Measurements from ENCODE around the gene ACACA. TPM values are rescaled to one million over a fixed set of nuclear protein-coding genes. Genes with fewer than 3 reads are reported as not detected.

The ACACA gene
- total RNA-seq, 1 donor from 2014 or later, result 26.9 TPM

- intact Hi-C loops (cut with DNase I), result no loop called here
- DNase-seq (ENCODE audit: low spot score), result no peak
Observed at GRCh38 chr17:37121616-37122015, 285.0 kb downstream of the ACACA start.

GRCh38 chr17:37118366-37119137, 288.1 kb downstream of the ACACA start:
- no peak for DNase-seq (ENCODE audit: low spot score)
- intact Hi-C loops (cut with DNase I), result no loop called here

- intact Hi-C loops (cut with DNase I), result no loop called here
- no peak for DNase-seq (ENCODE audit: low spot score)
Observed at GRCh38 chr17:37117373-37118142, 289.1 kb downstream of the ACACA start.

- no peak for DNase-seq (ENCODE audit: low spot score)
- intact Hi-C loops (cut with DNase I), result no loop called here
Observed at GRCh38 chr17:37116671-37117185, 289.9 kb downstream of the ACACA start.

DNA sequence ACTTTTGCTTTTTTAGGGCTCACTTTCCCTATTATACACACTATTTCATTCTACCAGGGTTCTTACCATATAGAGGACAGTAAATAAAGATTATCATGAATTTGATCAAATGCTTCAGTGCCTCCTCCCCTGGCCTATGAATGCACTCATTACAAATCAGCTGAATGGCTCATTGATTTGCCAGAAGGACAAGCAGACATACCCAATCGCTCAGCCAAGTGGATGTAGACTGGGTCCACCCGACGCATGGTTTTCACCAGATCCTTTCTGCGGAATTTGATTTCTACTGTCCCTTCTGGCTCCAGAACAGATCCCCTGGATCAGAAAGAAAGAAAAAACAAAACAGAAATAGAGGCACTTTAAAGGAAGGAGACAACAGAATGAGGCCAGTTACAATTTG, 295.3 kb downstream of the ACACA start:
- intact Hi-C loops (cut with DNase I), result no loop called here
- DNase-seq (ENCODE audit: low spot score), result no peak

DNA sequence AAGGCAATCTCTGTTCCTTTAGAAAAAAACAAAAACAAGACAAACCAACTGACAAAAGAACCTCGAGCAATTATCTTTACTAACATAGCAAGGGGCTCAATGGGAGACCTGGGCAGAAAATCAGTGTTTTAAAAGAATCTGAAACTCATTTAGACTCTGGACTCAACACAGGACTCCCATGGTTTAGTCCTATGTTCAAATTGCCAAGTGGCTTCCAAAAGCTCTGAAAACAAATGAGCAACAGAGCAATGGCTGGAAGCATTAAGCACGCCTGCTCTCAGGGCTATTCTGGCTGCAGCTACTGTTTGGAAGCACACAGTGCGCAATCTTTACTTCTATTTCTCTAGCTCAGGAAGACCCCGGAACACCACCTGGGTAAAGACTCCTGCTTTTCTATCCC, 295.9 kb downstream of the ACACA start:
- intact Hi-C loops (cut with DNase I), result no loop called here
- DNase-seq (ENCODE audit: low spot score), result no peak

GRCh38 chr17:37109731-37110710, 296.6 kb downstream of the ACACA start:
- intact Hi-C loops (cut with DNase I), result no loop called here
- DNase-seq (ENCODE audit: low spot score), result no peak

- intact Hi-C loops (cut with DNase I), result no loop called here
Observed at GRCh38 chr17:37109106-37109505, 297.5 kb downstream of the ACACA start.

GRCh38 chr17:37107406-37108083, 299.1 kb downstream of the ACACA start:
- DNase-seq (ENCODE audit: low spot score), result peak; percentile 79
- intact Hi-C loops (cut with DNase I), result no loop called here

More at GRCh38 chr17:37109106-37109505, 297.5 kb downstream of the ACACA start:
- DNase-seq (ENCODE audit: low spot score), result no peak

DNA sequence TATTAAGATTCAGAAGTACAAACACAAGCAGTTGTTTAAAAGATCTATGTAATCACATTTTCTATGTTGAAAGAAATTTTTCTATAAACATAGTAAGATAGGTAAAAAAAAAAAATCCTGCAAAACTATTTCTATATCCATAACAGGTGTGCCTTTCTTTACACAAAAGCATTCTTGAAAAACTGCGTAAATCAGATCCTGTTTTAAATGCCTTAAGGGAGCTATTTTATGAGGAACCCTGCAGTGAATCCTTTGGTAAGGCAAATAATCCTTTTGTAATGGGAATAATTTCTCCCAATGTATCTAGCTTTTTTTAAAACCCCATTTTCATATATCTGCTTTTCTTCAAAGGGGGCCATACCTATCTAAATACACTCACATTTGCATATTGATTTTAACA, 300.6 kb downstream of the ACACA start:
- intact Hi-C loops (cut with DNase I), result no loop called here
- DNase-seq (ENCODE audit: low spot score), result no peak

GRCh38 chr17:37103231-37103630, 303.4 kb downstream of the ACACA start:
- no peak for DNase-seq (ENCODE audit: low spot score)
- intact Hi-C loops (cut with DNase I), result no loop called here

DNA sequence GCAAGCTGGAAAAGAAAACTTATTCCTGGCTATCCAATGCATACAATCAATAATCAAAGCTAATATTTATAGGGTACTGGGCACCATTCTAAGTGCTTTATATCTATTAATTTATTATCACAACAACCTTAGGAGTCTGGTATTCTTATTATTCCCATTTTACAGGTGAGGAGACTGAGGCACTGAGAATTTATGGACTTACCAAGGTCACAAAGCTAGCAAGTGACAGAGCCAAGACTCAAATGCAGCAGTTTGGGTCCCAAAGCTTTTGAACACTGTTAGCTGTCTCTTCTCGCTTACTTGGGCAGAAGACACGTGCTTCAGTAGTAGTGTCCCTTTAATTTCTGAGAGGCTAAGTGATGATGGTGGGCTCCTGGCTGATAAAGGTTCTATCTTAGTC, 305.3 kb downstream of the ACACA start:
- no peak for DNase-seq (ENCODE audit: low spot score)
- intact Hi-C loops (cut with DNase I), result no loop called here

DNA sequence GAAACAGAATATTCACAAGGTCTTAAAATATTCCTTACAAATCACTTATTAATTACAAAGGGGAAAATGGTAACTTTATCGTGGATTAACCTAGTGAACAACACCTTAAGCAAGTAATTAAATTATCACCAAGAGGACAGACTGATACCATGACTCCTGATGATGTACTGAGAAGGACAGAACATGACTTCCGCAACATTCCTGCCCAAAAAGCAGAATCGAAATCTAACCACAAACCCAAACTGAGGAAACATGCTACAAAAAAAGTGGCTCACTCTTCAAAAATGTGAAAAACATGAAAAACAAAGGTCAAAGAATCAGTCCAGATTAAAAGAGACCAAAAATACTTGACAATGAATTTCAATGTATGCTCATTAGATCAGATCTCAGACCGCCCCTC, 306.4 kb downstream of the ACACA start:
- intact Hi-C loops (cut with DNase I), result no loop called here

GRCh38 chr17:37098910-37099664, 307.5 kb downstream of the ACACA start:
- intact Hi-C loops (cut with DNase I), result no loop called here
- DNase-seq (ENCODE audit: low spot score), result no peak

More for the DNA sequence above, 306.4 kb downstream of the ACACA start:
- no peak for DNase-seq (ENCODE audit: low spot score)

- intact Hi-C loops (cut with DNase I), result no loop called here
- no peak for DNase-seq (ENCODE audit: low spot score)
Observed at GRCh38 chr17:37098152-37098551, 308.5 kb downstream of the ACACA start.

GRCh38 chr17:37097154-37097553, 309.5 kb downstream of the ACACA start:
- intact Hi-C loops (cut with DNase I), result no loop called here
- no peak for DNase-seq (ENCODE audit: low spot score)

DNA sequence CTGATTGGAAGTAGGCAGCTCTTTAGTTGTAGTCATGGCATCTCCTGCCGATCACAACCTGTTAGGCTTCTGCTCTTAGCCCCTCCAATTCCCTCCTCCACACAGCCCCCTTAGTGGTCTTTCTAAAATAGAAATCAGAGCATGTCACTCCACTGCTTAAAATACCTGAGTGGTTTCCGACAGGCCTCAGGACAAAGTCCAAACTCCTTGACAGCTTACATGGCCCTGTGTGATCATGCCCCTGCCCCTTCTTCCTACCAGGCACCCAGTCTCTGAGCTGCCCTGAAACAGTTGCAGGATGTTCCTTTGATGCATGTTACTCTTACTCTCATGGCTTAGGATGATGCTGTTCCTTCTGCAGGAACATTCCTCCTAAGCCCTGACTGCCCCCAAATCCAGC, 310.6 kb downstream of the ACACA start:
- no peak for DNase-seq (ENCODE audit: low spot score)
- intact Hi-C loops (cut with DNase I), result no loop called here

DNA sequence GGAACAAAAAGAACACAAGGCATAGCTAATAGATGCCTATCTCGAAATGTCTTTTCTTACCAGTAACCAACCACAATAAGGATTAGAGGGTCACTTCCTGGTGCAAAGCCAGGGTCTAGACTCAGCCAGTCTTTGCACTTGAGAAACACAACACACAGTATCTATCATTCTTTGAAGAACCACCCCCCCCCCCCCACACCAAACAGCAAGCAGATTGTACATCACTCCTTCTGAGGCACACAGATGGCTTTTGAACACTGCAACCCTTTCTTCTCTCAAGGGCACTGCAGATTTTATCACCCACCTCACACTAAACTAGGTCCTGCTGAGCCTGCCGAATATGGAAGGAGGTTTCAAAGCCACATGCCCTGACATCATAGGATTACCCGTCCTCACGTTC, 312.2 kb downstream of the ACACA start:
- no peak for DNase-seq (ENCODE audit: low spot score)
- intact Hi-C loops (cut with DNase I), result no loop called here
